Stomach (tissue), 9 donors: ENCODE measurements around the gene MLIP. TPM values are rescaled to one million over a fixed set of nuclear protein-coding genes. Genes with fewer than 3 reads are reported as not detected.

Source experiments
- DNase-seq, 2 donors: peaks; one replicate each; pipeline versions ENCODE4 v3.0.0 to v3.0.0-alpha.2; 2013 to 2019
- H3K27ac ChIP-seq, 5 donors: fragments of 200-600 bp in 4 of 5; sonication (generic) in 4 of 5; one replicate each; pipeline ENCODE4 v1.5.1; 2013 to 2019; ENCODE audit warnings: mild to moderate bottlenecking in 1 of 5, moderate library complexity in 1 of 5
- H3K27me3 ChIP-seq, 3 donors: fragments of 200-600 bp; sonication (generic); one replicate each; pipeline ENCODE4 v1.5.1; 2017 to 2019; ENCODE audit warnings: mixed run types in 1 of 3
- H3K36me3 ChIP-seq, 4 donors: fragments of 200-600 bp; sonication (generic); 1 replicate in 3 of 4; 2 replicates in 1 of 4; pipeline ENCODE4 v1.5.1; 2016 to 2019
- H3K4me1 ChIP-seq, 4 donors: fragments of 200-600 bp; sonication (generic); one replicate each; pipeline ENCODE4 v1.5.1; 2016 to 2019
- H3K4me3 ChIP-seq, 4 donors: fragments of 200-600 bp; sonication (generic) in 3 of 4; one replicate each; pipeline ENCODE4 v1.5.1; 2016 to 2019; ENCODE audit warnings: mild to moderate bottlenecking in 1 of 4
- H3K9me3 ChIP-seq, 4 donors: fragments of 200-600 bp; sonication (generic); one replicate each; pipeline ENCODE4 v1.5.1; 2016 to 2019
- CTCF ChIP-seq, 7 experiments: fragments of 450-650 bp in 4 of 7; fragments of 200-600 bp in 3 of 7; sonication (generic) in 3 of 7; IDR thresholded peaks; one replicate each; pipeline ENCODE4 v1.5.1; 2016 to 2019; ENCODE audit warnings: antibody characterized with exemption in 7 of 7, control low read depth in 2 of 7, mild to moderate bottlenecking in 1 of 7
- EP300 ChIP-seq: sonication (generic); formaldehyde crosslinking; IDR thresholded peaks from one replicate; pipeline ENCODE4 v1.6.1; 2017; ENCODE audit warnings: antibody characterized with exemption
- POLR2A ChIP-seq, 4 donors: fragments of 450-650 bp; IDR thresholded peaks; one replicate each; pipeline ENCODE4 v1.6.1; 2016; ENCODE audit warnings: antibody characterized with exemption in 4 of 4, control low read depth in 2 of 4, mild to moderate bottlenecking in 1 of 4, moderate library complexity in 1 of 4
- POLR2AphosphoS5 ChIP-seq, 3 donors: sonication (generic); formaldehyde crosslinking; IDR thresholded peaks; one replicate each; pipeline ENCODE4 v1.6.1; 2016; ENCODE audit warnings: antibody characterized with exemption in 3 of 3
- WGBS, 5 donors: extraction: QIAGEN DNeasy Blood & Tissue Kit in 3 of 5; methylation state at CpG; one replicate each; pipeline versions ENCODE4 v1.1.5 to v1.1.7; 2013 to 2018; 5-methylcytosine and 5-hydroxymethylcytosine counted together
- intact Hi-C: fragments of 100-400 bp; cut with DNase I; formaldehyde crosslinking; loops from one replicate; pipeline ENCODE4 v1.15.1; 2023; ENCODE audit warnings: low total_unique reads
- polyA plus RNA-seq, 3 donors: library from polyadenylated mRNA; stranded (reverse); fragments of 200-250 nt; gene quantifications; one replicate each; pipeline ENCODE4 v1.2.3, GENCODE V29; 2013
- total RNA-seq, 5 donors: library from RNA; depleted of rRNA; stranded (reverse); fragments of >200 nt; gene quantifications; one replicate each; pipeline versions ENCODE4 v1.1.0 to v1.2.3, GENCODE V29; 2014 to 2016
- donor health status: healthy with polysubstance abuse.
- donor health status: Bipolar disorder and iron deficiency.
- donor health status: healthy.

MLIP gene
- total and polyA plus RNA-seq, 8 donors: 0.48 TPM; not detected in 7

GRCh38 chr6:54188846-54189245 is 77.6 kb downstream of the MLIP start:
- H3K4me3 ChIP-seq: no peak overlapping the region
- H3K36me3 ChIP-seq: no peaks in the 10 kb centered on the region
- H3K4me1 ChIP-seq: no peaks in the 10 kb centered on the region
- DNase-seq: no peak
- intact Hi-C loops: no loop called here
- no peaks in the 10 kb centered on the region for H3K27me3 ChIP-seq
- H3K27ac ChIP-seq: no peak overlapping the region
- 48 to 60% (median 54%) methylated on average over 2 of the region's 2 CpGs for WGBS, 5 donors
- no peak for TF ChIP-seq EP300
- no peak for TF ChIP-seq POLR2A (IDR thresholded peaks at IDR 0.05)
- no peak for TF ChIP-seq CTCF (IDR thresholded peaks at IDR 0.05)
- TF ChIP-seq POLR2AphosphoS5 (IDR thresholded peaks at IDR 0.05): no peak
- H3K9me3 ChIP-seq: no peaks in the 10 kb centered on the region

- H3K4me3 ChIP-seq: no peak overlapping the region
- no peaks in the 10 kb centered on the region for H3K36me3 ChIP-seq
- no peak overlapping the region for H3K27ac ChIP-seq
- H3K4me1 ChIP-seq: no peaks in the 10 kb centered on the region
- DNase-seq: peak in 1 of 2 donors; percentile 59
- intact Hi-C loops: no loop called here
- H3K9me3 ChIP-seq: no peaks in the 10 kb centered on the region
- no peaks in the 10 kb centered on the region for H3K27me3 ChIP-seq
- TF ChIP-seq EP300 (no peak), CTCF (IDR thresholded peaks at IDR 0.05) (no peak), POLR2A (IDR thresholded peaks at IDR 0.05) (no peak), POLR2AphosphoS5 (IDR thresholded peaks at IDR 0.05) (no peak)
- WGBS, 5 donors: 76 to 84% (median 81%) methylated on average over 2 of the region's 2 CpGs
Observed at GRCh38 chr6:54191461-54191860, 80.2 kb downstream of the MLIP start.

GRCh38 chr6:54192993-54193392 is 81.8 kb downstream of the MLIP start:
- intact Hi-C loops: no loop called here
- no peak for DNase-seq
- Histone ChIP-seq H3K27me3 (no peaks in the 10 kb centered on the region), H3K27ac (no peak overlapping the region), H3K36me3 (no peaks in the 10 kb centered on the region), H3K4me3 (no peak overlapping the region), H3K9me3 (no peaks in the 10 kb centered on the region), H3K4me1 (no peaks in the 10 kb centered on the region)
- TF ChIP-seq POLR2A (IDR thresholded peaks at IDR 0.05) (no peak), POLR2AphosphoS5 (IDR thresholded peaks at IDR 0.05) (no peak), CTCF (IDR thresholded peaks at IDR 0.05) (no peak), EP300 (no peak)
- 50 to 73% (median 59%) methylated on average over 3 of the region's 3 CpGs for WGBS, 5 donors

- H3K4me3 ChIP-seq: no peak overlapping the region
- H3K27ac ChIP-seq: no peak overlapping the region
- peak in 1 of 2 donors; percentile 5 for DNase-seq
- no peaks in the 10 kb centered on the region for H3K9me3 ChIP-seq
- no peaks in the 10 kb centered on the region for H3K4me1 ChIP-seq
- WGBS, 5 donors: 60 to 67% (median 63%) methylated on average over 3 of the region's 3 CpGs
- TF ChIP-seq POLR2A (IDR thresholded peaks at IDR 0.05): no peak
- no peak for TF ChIP-seq CTCF (IDR thresholded peaks at IDR 0.05)
- TF ChIP-seq EP300: no peak
- TF ChIP-seq POLR2AphosphoS5 (IDR thresholded peaks at IDR 0.05): no peak
- H3K27me3 ChIP-seq: no peaks in the 10 kb centered on the region
- intact Hi-C loops: no loop called here
- H3K36me3 ChIP-seq: no peaks in the 10 kb centered on the region
Observed at GRCh38 chr6:54193560-54193959, 82.3 kb downstream of the MLIP start.
